Right lobe of liver (tissue), 4 donors: ENCODE data around the gene OTOA.
"Not testable (repeated sequence)": the region's sequence is repeated elsewhere in the genome, so short reads cannot be mapped to it uniquely, and the experiment has no call there.

ENCODE experiments used
- POLR2A ChIP-seq: fragments of 450-650 bp; IDR thresholded peaks from one replicate; pipeline ENCODE4 v1.6.1; 2017; ENCODE audit warnings: antibody characterized with exemption, mild to moderate bottlenecking
- TF ChIP-seq, protein P1 (sequence below), 4 donors: fragments of 200-600 bp in 3 of 4; fragments of 450-650 bp in 1 of 4; IDR thresholded peaks; one replicate each; pipeline versions ENCODE4 v1.5.1 to v1.8.0; 2016 to 2022; ENCODE audit warnings: antibody characterized with exemption in 4 of 4, mild to moderate bottlenecking in 2 of 4
- donor health status: DM: no; HTN: no; CAD: no.
- donor health status: DM: no; HTN: no; CAD: no.
- donor health status: DM: no; HTN: yes; CAD: no.

DNA sequence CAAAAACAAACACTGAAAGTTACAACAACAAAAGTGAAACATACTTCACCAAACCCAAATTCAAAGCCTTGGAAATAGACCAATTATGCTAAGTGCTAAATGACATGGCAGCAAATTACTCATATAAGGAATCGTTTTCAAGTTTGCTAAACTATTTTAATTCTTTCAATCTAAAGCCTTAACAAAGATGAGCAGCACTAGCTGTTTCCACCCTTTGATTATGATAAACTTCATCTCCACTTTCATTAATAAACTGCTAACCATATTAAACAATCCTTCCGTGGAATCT, 138.6 kb downstream of the OTOA start:
- TF ChIP-seq, protein P1, sequence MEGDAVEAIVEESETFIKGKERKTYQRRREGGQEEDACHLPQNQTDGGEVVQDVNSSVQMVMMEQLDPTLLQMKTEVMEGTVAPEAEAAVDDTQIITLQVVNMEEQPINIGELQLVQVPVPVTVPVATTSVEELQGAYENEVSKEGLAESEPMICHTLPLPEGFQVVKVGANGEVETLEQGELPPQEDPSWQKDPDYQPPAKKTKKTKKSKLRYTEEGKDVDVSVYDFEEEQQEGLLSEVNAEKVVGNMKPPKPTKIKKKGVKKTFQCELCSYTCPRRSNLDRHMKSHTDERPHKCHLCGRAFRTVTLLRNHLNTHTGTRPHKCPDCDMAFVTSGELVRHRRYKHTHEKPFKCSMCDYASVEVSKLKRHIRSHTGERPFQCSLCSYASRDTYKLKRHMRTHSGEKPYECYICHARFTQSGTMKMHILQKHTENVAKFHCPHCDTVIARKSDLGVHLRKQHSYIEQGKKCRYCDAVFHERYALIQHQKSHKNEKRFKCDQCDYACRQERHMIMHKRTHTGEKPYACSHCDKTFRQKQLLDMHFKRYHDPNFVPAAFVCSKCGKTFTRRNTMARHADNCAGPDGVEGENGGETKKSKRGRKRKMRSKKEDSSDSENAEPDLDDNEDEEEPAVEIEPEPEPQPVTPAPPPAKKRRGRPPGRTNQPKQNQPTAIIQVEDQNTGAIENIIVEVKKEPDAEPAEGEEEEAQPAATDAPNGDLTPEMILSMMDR (IDR thresholded peaks at IDR 0.05), result not testable (repeated sequence)
- not testable (repeated sequence) for TF ChIP-seq POLR2A
